ENCODE results near the gene RGS8.

GRCh38 chr1:182682898-182683501, 1.4 kb downstream of the RGS8 start:
- TF ChIP-seq, protein P1, sequence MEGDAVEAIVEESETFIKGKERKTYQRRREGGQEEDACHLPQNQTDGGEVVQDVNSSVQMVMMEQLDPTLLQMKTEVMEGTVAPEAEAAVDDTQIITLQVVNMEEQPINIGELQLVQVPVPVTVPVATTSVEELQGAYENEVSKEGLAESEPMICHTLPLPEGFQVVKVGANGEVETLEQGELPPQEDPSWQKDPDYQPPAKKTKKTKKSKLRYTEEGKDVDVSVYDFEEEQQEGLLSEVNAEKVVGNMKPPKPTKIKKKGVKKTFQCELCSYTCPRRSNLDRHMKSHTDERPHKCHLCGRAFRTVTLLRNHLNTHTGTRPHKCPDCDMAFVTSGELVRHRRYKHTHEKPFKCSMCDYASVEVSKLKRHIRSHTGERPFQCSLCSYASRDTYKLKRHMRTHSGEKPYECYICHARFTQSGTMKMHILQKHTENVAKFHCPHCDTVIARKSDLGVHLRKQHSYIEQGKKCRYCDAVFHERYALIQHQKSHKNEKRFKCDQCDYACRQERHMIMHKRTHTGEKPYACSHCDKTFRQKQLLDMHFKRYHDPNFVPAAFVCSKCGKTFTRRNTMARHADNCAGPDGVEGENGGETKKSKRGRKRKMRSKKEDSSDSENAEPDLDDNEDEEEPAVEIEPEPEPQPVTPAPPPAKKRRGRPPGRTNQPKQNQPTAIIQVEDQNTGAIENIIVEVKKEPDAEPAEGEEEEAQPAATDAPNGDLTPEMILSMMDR (IDR thresholded peaks at IDR 0.05) = no peak
- no peak for TF ChIP-seq EZH2 (IDR thresholded peaks at IDR 0.05; ENCODE audit: borderline replicate concordance, insufficient read depth, low read depth, low read length, poor library complexity, severe bottlenecking)
